ENCODE results near the gene ZIK1.

GRCh38 chr19:57563547-57563946 lies 20.4 kb upstream of the ZIK1 start:
- no peak for TF ChIP-seq CTCF (IDR thresholded peaks at IDR 0.05)
- no peak for TF ChIP-seq POLR2AphosphoS5 (IDR thresholded peaks at IDR 0.05)
- no peak for TF ChIP-seq POLR2A (IDR thresholded peaks at IDR 0.05)
- TF ChIP-seq EP300 (IDR thresholded peaks at IDR 0.05) = no peak

Data from gastroesophageal sphincter (tissue), 3 donors.